ENCODE measurements around the gene TMEM19.
A peak's percentile ranks its signal among the peaks of the same experiment; 100 is the strongest.

GRCh38 chr12:71746974-71747611 is 61.2 kb downstream of the TMEM19 start:
- TF ChIP-seq POLR2A (IDR thresholded peaks at IDR 0.05) (no peak), POLR2AphosphoS5 (IDR thresholded peaks at IDR 0.05) (peak in 1 of 3 donors; percentile 47)

Data from stomach (tissue), 4 donors.